Activated CD4-positive, alpha-beta T cell treated with anti-CD3 and anti-CD28 coated beads, Interleukin-2, Interleukin-4, amounts not matched to agents 100 ng/mL and 50 ng/mL, durations not matched to agents 16 hours and 8 hours (primary cell): ENCODE data around the gene ODAD3.

ENCODE experiments used
- DNase-seq: peaks from one replicate; pipeline ENCODE4 v3.0.0-alpha.2; 2020; ENCODE audit warnings: low spot score

Gene ODAD3

GRCh38 chr19:11375143-11375948 is 59.6 kb downstream of the ODAD3 start:
- peak; percentile 81 for DNase-seq

GRCh38 chr19:11374433-11375142 is 60.3 kb downstream of the ODAD3 start, which contains the start of gene SWSAP1:
SWSAP1 (plus strand) TSS chr19:11374666; CDS start chr19:11374681, 15 bp downstream.
- peak; percentile 99 for DNase-seq

- DNase-seq, result no peak
Observed at GRCh38 chr19:11373885-11374432, 61.0 kb downstream of the ODAD3 start.

GRCh38 chr19:11373166-11373884 is 61.6 kb downstream of the ODAD3 start:
- no peak for DNase-seq

DNA sequence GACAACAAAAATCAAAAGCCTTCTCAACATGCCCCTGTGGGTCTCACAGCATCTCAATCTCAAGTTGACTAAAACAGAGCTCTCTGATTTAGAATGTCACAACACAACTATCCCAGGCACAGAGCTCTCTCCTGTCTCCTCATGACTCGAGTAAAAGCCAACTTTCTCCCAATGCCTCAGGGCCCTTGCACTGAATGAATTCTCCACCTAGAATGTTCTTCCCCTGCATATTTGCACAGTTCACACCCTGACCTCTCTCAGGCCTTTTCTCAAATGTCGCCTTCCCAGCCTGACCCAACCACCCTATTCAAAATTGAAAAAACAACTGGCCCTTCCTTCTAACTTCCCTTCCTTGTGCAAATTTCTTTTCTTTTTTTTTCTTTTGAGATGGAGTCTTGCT is 64.2 kb downstream of the ODAD3 start:
- no peak for DNase-seq
